GM12874 (cell line): ENCODE data around the gene LYAR.

Experiments used
- TF ChIP-seq, protein P1 (sequence below): IDR thresholded peaks from 2 replicates; pipeline ENCODE4 v1.5.1; 2011; ENCODE audit warnings: low read depth, mild to moderate bottlenecking, control low read depth, low read length, moderate library complexity; ENCODE audit not compliant: insufficient read depth

The LYAR gene

DNA sequence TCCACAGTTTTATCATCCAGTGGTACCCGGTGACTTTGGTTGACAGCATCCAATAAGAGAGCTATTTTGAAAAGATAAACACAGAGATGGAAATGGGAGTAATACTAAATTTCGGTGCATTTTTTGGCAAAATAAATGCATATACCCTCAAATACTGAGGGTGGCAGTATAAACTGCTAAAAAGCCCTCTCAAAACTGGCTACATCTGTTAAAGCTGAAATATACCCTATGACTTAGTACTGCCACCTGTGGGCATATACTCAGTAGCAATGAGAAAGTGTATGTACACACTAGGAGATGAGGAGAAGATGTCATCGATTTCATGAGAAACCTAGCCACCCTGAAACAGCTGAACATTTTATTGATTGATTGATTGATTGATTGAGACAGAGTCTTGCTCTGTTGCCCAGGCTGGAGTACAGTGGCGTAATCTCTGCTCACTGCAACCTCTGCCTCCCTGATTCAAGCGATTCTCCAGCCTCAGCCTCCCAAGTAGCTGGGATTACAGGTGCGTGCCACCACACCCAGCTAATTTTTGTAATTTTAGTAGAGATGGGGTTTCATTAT lies 29.7 kb downstream of the LYAR start:
- TF ChIP-seq, protein P1, sequence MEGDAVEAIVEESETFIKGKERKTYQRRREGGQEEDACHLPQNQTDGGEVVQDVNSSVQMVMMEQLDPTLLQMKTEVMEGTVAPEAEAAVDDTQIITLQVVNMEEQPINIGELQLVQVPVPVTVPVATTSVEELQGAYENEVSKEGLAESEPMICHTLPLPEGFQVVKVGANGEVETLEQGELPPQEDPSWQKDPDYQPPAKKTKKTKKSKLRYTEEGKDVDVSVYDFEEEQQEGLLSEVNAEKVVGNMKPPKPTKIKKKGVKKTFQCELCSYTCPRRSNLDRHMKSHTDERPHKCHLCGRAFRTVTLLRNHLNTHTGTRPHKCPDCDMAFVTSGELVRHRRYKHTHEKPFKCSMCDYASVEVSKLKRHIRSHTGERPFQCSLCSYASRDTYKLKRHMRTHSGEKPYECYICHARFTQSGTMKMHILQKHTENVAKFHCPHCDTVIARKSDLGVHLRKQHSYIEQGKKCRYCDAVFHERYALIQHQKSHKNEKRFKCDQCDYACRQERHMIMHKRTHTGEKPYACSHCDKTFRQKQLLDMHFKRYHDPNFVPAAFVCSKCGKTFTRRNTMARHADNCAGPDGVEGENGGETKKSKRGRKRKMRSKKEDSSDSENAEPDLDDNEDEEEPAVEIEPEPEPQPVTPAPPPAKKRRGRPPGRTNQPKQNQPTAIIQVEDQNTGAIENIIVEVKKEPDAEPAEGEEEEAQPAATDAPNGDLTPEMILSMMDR: peak; percentile 26; the same call in 1 of the 2 replicates

DNA sequence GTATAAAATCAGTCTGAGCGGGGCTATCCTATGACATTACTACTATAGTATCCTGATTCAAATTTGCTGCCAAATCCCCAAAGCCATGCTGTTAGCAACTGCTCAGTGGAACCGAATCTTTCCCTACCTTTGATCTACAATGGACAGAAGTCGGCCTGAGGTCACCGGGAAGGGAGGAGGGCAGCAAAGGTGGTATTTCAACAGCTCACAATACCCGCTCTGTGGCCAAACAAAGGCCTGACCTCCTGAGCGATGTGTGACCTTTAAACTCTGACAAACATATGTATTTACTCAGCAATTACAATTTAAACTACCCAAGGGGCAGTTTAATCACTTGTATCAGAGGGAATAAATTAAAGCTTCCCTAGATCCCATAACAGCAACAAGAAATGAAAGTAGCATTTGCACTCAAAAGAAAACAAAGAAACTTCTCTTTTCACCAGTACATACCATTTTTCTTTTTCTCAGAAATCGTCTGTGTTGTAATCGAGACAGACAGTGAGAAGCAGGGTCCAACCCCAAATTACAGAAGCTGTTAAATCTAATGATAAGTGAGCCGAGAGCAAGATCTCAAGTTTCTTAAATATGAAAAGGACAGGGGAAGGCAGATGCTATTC lies 30.4 kb downstream of the LYAR start:
- TF ChIP-seq, protein P1: no peak

DNA sequence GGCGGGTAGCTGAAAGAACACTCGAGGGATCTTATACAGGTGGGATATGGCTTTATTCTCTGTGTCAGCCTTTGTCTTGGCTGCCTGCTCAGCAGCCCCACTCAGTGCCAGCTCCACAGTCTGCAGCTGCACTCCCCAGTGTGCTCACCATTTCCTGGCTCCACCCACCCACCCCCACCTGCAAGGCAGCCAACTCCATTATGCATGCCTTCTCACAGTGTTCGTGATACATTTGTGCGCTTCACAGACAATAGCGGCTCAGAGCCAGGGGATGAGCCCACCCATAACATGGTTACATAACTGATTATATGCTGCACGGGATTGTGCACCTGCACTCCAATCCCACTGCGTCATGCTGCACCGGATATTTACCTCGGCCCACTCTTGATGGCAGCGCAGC lies 33.2 kb downstream of the LYAR start:
- TF ChIP-seq, protein P1: no peak

DNA sequence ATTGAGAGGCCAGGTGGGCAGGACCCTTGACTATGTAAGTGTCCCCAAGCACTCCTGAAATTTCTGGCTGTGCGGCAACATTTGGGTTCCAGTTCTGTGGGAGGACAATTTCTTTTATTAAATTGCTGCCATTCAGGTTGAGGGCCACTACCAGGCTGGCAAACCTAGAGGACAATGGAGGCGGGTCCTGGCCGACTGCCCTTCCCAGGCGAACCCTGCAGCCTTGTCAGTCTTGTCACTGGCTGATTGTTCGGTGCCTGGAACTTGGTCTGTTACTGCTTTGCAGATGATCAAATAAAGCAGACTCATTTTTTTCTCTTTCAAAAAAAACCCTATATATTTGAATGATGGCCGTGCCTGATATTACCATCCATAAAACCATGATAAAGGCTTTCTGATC lies 35.3 kb downstream of the LYAR start:
- TF ChIP-seq, protein P1: no peak

DNA sequence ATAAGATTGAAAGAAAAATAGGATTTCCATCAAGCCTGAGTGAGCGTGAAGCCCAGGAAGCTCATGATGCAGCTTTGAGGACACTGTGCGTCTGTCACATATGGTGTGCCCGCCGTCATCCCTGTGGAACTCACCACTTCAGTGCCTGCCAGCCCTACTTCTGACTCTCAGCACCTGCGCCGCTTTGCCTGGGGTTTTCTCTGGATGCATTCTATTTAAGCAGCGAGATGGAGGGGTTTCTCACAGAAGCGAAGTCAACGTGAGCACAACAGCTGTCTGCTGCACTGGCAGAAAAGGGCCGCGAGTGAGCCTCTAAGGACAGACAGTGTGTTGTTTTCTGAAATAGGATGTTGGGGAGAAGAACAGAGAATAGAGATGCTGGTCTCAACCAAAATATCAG lies 35.8 kb downstream of the LYAR start:
- TF ChIP-seq, protein P1: no peak

DNA sequence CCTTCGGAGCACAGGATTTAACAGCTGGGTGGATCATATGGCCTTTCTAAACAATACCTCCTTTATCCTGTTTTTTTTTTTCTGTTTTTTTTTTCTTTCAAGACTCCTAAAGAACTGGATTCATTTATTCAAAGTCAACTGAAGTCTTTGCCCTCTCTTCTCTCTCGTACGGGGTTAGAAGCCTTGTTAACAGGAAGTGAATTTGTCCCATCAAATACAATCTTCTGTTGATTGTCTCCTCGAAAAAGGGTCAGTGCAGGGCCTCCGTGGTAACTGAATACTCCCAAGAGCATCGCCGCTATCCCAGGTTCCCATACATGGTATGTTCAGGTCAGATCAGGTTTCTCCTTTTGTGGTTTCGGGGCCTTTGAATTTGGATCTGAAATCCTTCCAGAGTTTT lies 40.1 kb downstream of the LYAR start:
- TF ChIP-seq, protein P1: no peak

DNA sequence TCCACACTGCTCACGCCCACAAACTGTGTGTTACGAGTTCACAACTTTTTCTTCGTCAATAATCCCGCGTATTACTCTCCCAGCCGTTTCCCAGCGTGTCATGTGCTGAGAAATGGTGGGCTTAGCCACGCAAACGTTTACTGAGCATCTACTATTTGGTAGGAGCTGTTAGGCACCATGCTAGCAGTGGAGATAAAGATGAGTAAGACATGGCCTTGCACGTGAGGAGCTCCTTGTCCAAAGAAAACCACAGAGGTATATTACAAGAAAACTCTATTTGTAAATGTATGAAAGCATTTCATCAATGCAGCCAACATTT lies 41.1 kb downstream of the LYAR start:
- TF ChIP-seq, protein P1: no peak
